GM19452 (cell line): ENCODE measurements around the gene IER5L.

Experiments used
- ATAC-seq: cut with Tn5 transposase; IDR thresholded peaks from one replicate; pipeline ENCODE4 v1.9.1; 2021; ENCODE audit not compliant: unreplicated experiment

Gene IER5L

GRCh38 chr9:129177791-129178567 lies at the start of gene IER5L:
IER5L (minus strand) TSS chr9:129178261; CDS start chr9:129178052, 209 bp downstream.
- ATAC-seq = peak; percentile 71

- ATAC-seq = no peak
Observed at GRCh38 chr9:129227843-129228189, 49.8 kb upstream of the IER5L start.

- no peak for ATAC-seq
Observed at GRCh38 chr9:129225815-129226214, 47.8 kb upstream of the IER5L start.

GRCh38 chr9:129225490-129225778 lies 47.4 kb upstream of the IER5L start:
- ATAC-seq = no peak

GRCh38 chr9:129224618-129225489 lies 46.8 kb upstream of the IER5L start:
- no peak for ATAC-seq

GRCh38 chr9:129223551-129224208 lies 45.6 kb upstream of the IER5L start:
- ATAC-seq = no peak

- ATAC-seq = no peak
Observed at GRCh38 chr9:129222819-129223218, 44.8 kb upstream of the IER5L start.

- no peak for ATAC-seq
Observed at GRCh38 chr9:129221979-129222635, 44.0 kb upstream of the IER5L start.

- ATAC-seq = no peak
Observed at GRCh38 chr9:129221233-129221632, 43.2 kb upstream of the IER5L start.

GRCh38 chr9:129220771-129221170 lies 42.7 kb upstream of the IER5L start:
- ATAC-seq = no peak

- ATAC-seq = no peak
Observed at GRCh38 chr9:129218918-129219317, 40.9 kb upstream of the IER5L start.

GRCh38 chr9:129218272-129218625 lies 40.2 kb upstream of the IER5L start:
- ATAC-seq = no peak

GRCh38 chr9:129213551-129213950 lies 35.5 kb upstream of the IER5L start:
- ATAC-seq = no peak

GRCh38 chr9:129211686-129212085 lies 33.6 kb upstream of the IER5L start:
- ATAC-seq = no peak

GRCh38 chr9:129210125-129210524 lies 32.1 kb upstream of the IER5L start:
- ATAC-seq = no peak

- no peak for ATAC-seq
Observed at GRCh38 chr9:129209580-129209979, 31.5 kb upstream of the IER5L start.

- no peak for ATAC-seq
Observed at GRCh38 chr9:129209109-129209508, 31.0 kb upstream of the IER5L start.

GRCh38 chr9:129208207-129209032 lies 30.4 kb upstream of the IER5L start:
- ATAC-seq = no peak

GRCh38 chr9:129206905-129207304 lies 28.8 kb upstream of the IER5L start:
- ATAC-seq = no peak

- ATAC-seq = no peak
Observed at GRCh38 chr9:129206401-129206800, 28.3 kb upstream of the IER5L start.

- ATAC-seq = no peak
Observed at GRCh38 chr9:129204840-129205239, 26.8 kb upstream of the IER5L start.
